Bronchial epithelial cell (primary cell): Measurements from ENCODE around the gene SRPX. TPM values are rescaled to one million over a fixed set of nuclear protein-coding genes. Genes with fewer than 3 reads are reported as not detected.

ENCODE experiments used
- DNase-seq: peaks from one replicate; pipeline ENCODE4 v3.0.0-alpha.2; 2010; ENCODE audit warnings: low read depth
- FAIRE-seq: peaks from 2 replicates; lab custom pipeline; 2011; peaks lifted over from hg19 to GRCh38; lab: Jason Lieb, UNC
- H3K27me3 ChIP-seq: 2 replicates; pipeline ENCODE4 v1.5.1; 2011; ENCODE audit warnings: low read length; ENCODE audit not compliant: control insufficient read depth, insufficient read depth
- H3K36me3 ChIP-seq: 2 replicates; pipeline ENCODE4 v1.5.1; 2011; ENCODE audit warnings: low read length; ENCODE audit not compliant: control insufficient read depth, insufficient read depth
- H3K4me3 ChIP-seq: 2 replicates; pipeline ENCODE4 v1.5.1; 2011; ENCODE audit warnings: mild to moderate bottlenecking, low read depth, low read length, control low read depth
- total RNA-seq: library from RNA; depleted of rRNA; stranded (reverse); fragments of >200 nt; gene quantifications from 2 replicates; pipeline ENCODE4 v1.2.1, GENCODE V29; 2014
- TF ChIP-seq, protein P1 (sequence below): IDR thresholded peaks from 2 replicates; pipeline ENCODE4 v1.5.1; 2011; ENCODE audit warnings: mild to moderate bottlenecking, moderate library complexity, low read length, control low read depth, inconsistent platforms; ENCODE audit not compliant: insufficient read depth, severe bottlenecking

The SRPX gene
- total RNA-seq, 1 donor from 2014 or later: 2.4 TPM

DNA sequence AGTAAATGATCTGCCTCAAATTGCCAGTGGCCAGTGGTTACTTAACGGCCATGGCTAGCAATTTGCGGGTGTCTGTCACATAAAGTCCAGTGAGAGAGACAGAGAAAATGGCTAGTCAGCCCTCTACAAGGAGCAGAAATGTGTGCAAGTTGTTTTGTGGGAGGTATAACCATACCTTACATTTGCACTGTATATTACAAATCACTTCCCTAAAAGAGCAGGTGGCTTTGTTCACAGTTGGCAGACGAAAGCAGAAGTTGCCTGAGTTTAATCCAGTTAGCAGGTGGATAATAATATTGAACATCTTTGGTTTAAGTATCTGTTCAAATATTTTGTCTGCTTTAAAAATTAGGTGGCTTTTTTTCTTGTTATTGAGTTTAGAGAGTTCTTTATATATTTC lies 15.6 kb downstream of the SRPX start:
- FAIRE-seq: no peak
- no peaks in the 10 kb centered on the region for H3K27me3 ChIP-seq
- no peaks in the 10 kb centered on the region for H3K36me3 ChIP-seq
- no peak for DNase-seq
- TF ChIP-seq, protein P1, sequence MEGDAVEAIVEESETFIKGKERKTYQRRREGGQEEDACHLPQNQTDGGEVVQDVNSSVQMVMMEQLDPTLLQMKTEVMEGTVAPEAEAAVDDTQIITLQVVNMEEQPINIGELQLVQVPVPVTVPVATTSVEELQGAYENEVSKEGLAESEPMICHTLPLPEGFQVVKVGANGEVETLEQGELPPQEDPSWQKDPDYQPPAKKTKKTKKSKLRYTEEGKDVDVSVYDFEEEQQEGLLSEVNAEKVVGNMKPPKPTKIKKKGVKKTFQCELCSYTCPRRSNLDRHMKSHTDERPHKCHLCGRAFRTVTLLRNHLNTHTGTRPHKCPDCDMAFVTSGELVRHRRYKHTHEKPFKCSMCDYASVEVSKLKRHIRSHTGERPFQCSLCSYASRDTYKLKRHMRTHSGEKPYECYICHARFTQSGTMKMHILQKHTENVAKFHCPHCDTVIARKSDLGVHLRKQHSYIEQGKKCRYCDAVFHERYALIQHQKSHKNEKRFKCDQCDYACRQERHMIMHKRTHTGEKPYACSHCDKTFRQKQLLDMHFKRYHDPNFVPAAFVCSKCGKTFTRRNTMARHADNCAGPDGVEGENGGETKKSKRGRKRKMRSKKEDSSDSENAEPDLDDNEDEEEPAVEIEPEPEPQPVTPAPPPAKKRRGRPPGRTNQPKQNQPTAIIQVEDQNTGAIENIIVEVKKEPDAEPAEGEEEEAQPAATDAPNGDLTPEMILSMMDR: no peak
- no peak overlapping the region for H3K4me3 ChIP-seq

DNA sequence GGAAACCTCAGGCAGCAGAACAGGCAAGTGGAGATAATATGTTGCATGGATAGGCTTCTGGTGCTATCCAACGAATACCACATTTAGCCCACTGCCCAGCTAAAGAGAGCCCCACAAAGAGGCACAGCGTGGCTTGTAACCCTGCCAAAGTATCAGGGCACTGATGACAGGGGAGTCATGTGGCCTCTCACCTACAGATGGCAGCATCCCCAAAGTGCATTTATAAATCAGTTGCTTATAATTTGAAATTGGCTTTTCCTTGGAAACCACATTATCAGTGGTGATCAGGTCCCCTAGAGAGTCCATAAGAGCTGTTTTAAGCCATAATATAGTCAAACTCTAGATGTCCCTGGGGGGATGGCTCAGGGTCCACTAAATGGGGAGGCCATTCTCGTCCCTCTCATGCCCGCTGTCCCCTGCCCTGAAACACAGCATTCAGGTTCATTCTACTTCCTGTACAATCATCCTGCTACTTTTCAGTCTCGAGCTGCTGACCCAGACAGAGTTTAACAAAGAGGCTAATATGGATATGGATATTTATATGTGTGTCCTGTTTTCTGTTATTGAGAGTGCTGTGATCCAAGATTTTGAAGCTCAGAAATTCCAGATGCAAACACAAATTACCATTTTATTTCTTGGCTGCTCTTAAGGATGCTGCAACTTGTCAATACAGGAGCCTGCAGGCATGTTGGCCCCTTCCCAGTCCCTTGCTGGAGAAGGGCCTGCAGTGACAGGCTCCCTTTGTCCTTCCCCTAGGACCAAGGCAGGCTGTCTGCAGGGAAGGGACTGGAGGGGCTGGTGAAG lies 28.5 kb downstream of the SRPX start:
- no peak for FAIRE-seq
- TF ChIP-seq, protein P1: peak; percentile 57

DNA sequence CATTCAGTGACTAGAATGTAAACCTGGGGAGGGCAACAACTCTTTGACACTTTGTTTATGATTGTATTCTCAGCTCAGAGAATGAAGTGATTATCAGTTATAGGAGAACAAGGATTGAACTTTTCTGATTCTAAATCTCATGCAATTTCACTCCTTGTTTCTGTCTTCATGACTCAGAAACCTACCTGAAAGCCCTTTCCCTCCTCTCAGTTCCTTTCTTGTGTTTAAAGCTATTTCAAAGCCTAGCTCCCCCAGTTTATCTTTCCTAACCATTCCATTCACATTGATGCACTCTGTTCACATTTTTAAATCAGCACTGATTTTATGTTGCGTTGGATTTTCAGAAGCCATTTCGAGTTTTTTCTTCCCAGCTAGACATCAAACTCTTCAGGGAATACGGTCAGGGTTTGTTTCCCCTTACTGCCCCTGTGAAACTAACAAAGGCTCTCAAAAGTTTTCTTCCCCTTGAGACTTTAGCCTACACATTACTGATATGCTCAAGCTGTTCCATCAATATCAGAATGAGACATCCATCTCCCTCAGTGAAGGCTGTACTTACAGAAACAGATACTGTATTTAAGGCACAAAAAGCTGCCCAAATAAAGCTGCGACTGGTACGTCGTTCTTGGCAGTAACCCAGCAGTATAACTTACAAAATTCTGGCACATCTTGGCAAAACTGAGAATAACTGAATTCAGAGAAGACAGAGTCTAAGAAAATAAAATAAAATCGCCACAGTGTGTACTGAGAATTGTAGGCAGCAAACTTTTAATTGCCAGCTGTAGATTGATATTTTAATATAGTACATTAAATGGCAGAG lies 31.0 kb downstream of the SRPX start:
- no peak overlapping the region for H3K4me3 ChIP-seq
- no peaks in the 10 kb centered on the region for H3K27me3 ChIP-seq
- DNase-seq (no peak), FAIRE-seq (peak; percentile 7)
- TF ChIP-seq, protein P1: no peak
- no peaks in the 10 kb centered on the region for H3K36me3 ChIP-seq

More for the DNA sequence above, 28.5 kb downstream of the SRPX start:
- Histone ChIP-seq H3K4me3 (no peak overlapping the region), H3K27me3 (no peaks in the 10 kb centered on the region), H3K36me3 (no peaks in the 10 kb centered on the region)
- DNase-seq: peak; percentile 27

DNA sequence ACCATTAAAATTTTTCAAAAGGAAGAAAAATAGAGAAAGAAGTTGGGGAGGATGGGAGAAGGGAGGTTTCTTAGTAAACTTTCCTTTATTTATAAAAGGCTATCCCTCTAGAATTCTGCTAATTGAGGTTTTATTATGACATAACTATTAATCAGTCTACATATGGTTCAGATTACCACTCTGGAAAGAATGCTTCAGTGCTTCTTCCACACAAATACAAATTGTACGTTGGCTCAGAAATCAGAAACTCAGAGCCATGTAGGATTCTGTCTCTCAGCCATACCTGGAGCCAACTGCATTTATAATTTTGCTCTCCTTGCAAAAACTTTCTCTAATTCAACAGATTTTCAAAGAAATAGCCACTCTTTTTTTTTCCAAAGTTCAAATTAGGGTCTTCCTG lies 37.1 kb downstream of the SRPX start:
- TF ChIP-seq, protein P1: no peak
- no peaks in the 10 kb centered on the region for H3K27me3 ChIP-seq
- DNase-seq: no peak
- no peak for FAIRE-seq
- no peak overlapping the region for H3K4me3 ChIP-seq
- no peaks in the 10 kb centered on the region for H3K36me3 ChIP-seq

DNA sequence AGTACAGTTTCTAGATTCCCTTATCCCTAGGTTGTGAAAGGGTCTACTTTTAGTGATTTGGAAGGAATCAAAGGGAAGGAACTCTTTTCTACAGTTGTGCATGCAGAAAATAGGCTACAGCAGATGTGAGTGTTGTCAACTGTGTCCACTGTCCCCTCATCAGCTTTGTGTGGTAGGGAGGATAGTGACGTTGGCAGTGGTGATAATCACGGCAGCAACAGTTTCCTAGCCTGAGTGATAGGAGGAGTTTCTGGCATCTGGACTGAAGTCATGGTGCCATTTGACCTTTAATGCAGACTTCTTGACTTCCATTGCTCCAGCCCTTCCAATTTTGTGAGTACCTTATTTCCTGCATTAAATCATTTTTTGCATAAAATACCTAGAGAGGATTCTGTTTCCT lies 39.3 kb downstream of the SRPX start:
- no peaks in the 10 kb centered on the region for H3K36me3 ChIP-seq
- no peaks in the 10 kb centered on the region for H3K27me3 ChIP-seq
- TF ChIP-seq, protein P1: no peak
- no peak for FAIRE-seq
- H3K4me3 ChIP-seq: no peak overlapping the region
- DNase-seq: no peak
